Activated CD4-positive, alpha-beta memory T cell treated with anti-CD3 and anti-CD28 coated beads for 36 hours (primary cell): ENCODE data around the gene CNR2. TPM values are rescaled to one million over a fixed set of nuclear protein-coding genes. Genes with fewer than 3 reads are reported as not detected.

Source experiments
- CTCF ChIA-PET: fragments of 350-600 bp; sonication (Branson Sonifier 250); formaldehyde crosslinking; loops from one replicate; lab custom pipeline; 2021; ENCODE audit warnings: antibody characterized with exemption, inconsistent platforms; lab: Charles Lee
- POLR2A ChIA-PET: fragments of 350-600 bp; sonication (Branson Sonifier 250); formaldehyde crosslinking; loops from one replicate; lab custom pipeline; 2021; ENCODE audit warnings: antibody characterized with exemption; lab: Charles Lee
- DNase-seq: peaks from one replicate; pipeline ENCODE4 v3.0.0-alpha.2; 2020
- H3K27ac Mint-ChIP-seq: one replicate; pipeline ENCODE4 v1.8.0; 2021; ENCODE audit warnings: mixed read lengths
- H3K27me3 Mint-ChIP-seq: one replicate; pipeline ENCODE4 v1.8.0; 2021; ENCODE audit warnings: mixed read lengths
- H3K36me3 Mint-ChIP-seq: one replicate; pipeline ENCODE4 v1.8.0; 2021; ENCODE audit warnings: mixed read lengths
- H3K4me1 Mint-ChIP-seq: one replicate; pipeline ENCODE4 v1.8.0; 2021; ENCODE audit warnings: low read depth, mixed read lengths
- H3K4me3 Mint-ChIP-seq: one replicate; pipeline ENCODE4 v1.8.0; 2021; ENCODE audit warnings: mild to moderate bottlenecking, mixed read lengths
- H3K9me3 Mint-ChIP-seq: one replicate; pipeline ENCODE4 v1.8.0; 2021; ENCODE audit warnings: mixed read lengths
- intact Hi-C: fragments of 100-400 bp; cut with micrococcal nuclease; formaldehyde crosslinking; loops from one replicate; pipeline ENCODE4 v1.15.1; 2023
- microRNA-seq: library from miRNA; unstranded; fragments of <30 nt; microRNA quantifications from one replicate; pipeline ENCODE4 v1.2.0, GENCODE V29; 2022; ENCODE audit warnings: borderline number of aligned reads, borderline microRNAs expressed, borderline replicate concordance
- total RNA-seq, 2 experiments: library from RNA; stranded (reverse); gene quantifications; one replicate each; pipeline ENCODE4 v1.2.3, GENCODE V29; 2021

CNR2 gene
- total RNA-seq, 2 experiments from 2014 or later = not detected

DNA sequence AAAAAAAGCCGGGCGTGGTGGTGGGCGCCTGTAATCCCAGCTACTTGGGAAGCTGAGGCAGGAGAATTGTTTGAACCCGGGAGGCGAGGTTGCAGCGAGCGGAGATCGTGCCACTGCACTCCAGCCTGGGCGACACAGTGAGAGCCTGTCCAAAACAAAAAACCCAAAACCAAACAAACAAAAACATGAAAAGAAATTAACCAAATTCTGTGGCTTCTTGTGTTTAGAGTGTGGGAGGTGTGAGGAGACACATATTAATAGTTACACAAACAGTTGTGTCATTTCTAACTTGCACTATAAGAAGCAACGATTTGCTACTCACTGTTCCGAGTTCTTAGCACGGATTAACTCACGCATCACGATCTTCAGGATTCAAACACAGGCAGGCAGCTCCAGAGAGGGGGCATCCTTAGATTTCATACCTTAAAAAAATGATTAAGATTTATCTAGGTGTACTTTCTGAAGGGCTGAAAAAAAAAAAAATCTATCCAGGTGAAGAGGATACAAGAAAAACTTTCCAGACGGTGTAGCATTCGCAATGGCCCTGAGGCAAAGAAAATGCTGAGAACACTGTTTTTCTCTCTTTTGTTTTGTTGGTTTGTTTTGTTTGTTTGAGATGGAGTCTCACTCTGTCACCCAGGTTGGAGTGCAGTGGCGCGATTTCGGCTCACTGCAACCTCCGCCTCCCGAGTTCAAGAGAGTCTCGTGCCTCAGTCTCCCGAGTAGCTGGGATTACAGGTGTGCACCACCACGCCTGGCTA is 87.2 kb downstream of the CNR2 start:
- Mint-ChIP-seq H3K4me1 (peaks cover 17% of the 10 kb centered on the region), H3K9me3 (no peaks in the 10 kb centered on the region), H3K27ac (peak overlapping the region; percentile 95), H3K4me3 (peak overlapping the region; percentile 97), H3K36me3 (peaks cover 3% of the 10 kb centered on the region), H3K27me3 (no peaks in the 10 kb centered on the region)
- POLR2A ChIA-PET = interaction anchor here (0.6 to 2.6 kb wide), 9 partner anchors 10 to 198 kb away, joined by 3 to 14 read pairs (median 4); partner anchors contain the start of gene GALE
- no peak for DNase-seq
- intact Hi-C loops = loop anchor here (1.0 to 5.0 kb wide), 3 partner anchors 12 to 131 kb away; partner anchors contain the start of genes FUCA1 and PNRC2
- CTCF ChIA-PET = interaction anchor here (0.6 to 8.0 kb wide), 7 partner anchors 15 to 73 kb away, joined by 3 to 84 read pairs (median 4); no protein-coding TSS in a partner anchor

DNA sequence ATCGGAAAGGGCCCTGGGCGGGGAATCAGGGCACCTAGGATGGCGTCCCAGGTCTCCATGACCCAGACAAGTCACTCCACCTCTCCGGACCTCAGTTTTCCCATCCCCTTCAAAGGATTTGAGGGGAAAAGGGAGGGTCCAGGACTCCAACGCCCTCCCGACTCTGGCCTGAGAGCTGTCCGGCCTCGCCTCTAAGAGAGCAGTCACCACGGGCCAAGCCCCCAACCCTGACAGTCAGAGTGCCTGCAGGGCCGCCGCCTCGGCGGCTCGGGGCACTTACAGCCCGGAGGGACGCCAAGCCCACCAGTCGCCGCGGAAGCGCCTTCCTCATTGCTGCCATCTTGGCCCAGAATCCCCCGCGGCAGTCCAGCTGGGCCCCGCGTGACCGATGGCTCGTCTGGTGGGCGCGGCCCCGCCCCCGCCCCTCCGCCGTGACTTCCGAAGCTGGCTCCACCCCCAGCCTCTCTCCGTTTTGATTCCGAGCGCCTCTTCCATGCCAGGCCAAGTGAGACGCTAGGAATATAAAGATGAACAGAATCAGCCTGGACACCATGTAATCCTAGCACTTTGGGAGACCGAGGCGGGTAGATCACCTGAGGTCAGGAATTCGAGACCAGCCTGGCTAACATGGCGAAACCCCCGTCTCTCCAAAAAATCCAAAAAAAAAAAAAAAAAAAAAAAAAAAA is 87.9 kb downstream of the CNR2 start, which contains the start of gene HMGCL:
HMGCL (minus strand) TSS at position 354 of the 686 bp plus-strand sequence; CDS start at position 340, 14 bp downstream.
- H3K4me3 Mint-ChIP-seq = peak within 1 kb of the TSS; percentile 97
- DNase-seq = peak; percentile 94
- H3K36me3 Mint-ChIP-seq = peaks cover 3% of the 10 kb centered on the region
- CTCF ChIA-PET = interaction anchor here (0.6 to 8.0 kb wide), 7 partner anchors 15 to 74 kb away, joined by 3 to 84 read pairs (median 3); no protein-coding TSS in a partner anchor
- POLR2A ChIA-PET = interaction anchor here (0.6 to 2.6 kb wide), 8 partner anchors 11 to 197 kb away, joined by 3 to 14 read pairs (median 4); partner anchors contain the start of gene GALE
- H3K4me1 Mint-ChIP-seq = peaks cover 17% of the 10 kb centered on the region
- no peaks in the 10 kb centered on the region for H3K9me3 Mint-ChIP-seq
- H3K27ac Mint-ChIP-seq = peak within 1 kb of the TSS; percentile 95
- H3K27me3 Mint-ChIP-seq = no peaks in the 10 kb centered on the region
- intact Hi-C loops = loop anchor here (1.0 to 5.0 kb wide), 3 partner anchors 13 to 132 kb away; partner anchors contain the start of genes FUCA1 and PNRC2

GRCh38 chr1:23824711-23825075 is 88.5 kb downstream of the CNR2 start:
- H3K9me3 Mint-ChIP-seq = no peaks in the 10 kb centered on the region
- ChIA-PET CTCF (interaction anchor here (0.6 to 8.0 kb wide), 4 partner anchors 14 to 34 kb away, joined by 3 to 84 read pairs (median 4); no protein-coding TSS in a partner anchor), POLR2A (interaction anchor here (1.0 to 2.6 kb wide), 4 partner anchors 14 to 139 kb away, joined by 3 to 14 read pairs (median 4); partner anchors contain the start of gene GALE)
- H3K27ac Mint-ChIP-seq = peak overlapping the region; percentile 95
- intact Hi-C loops = loop anchor here (1.0 to 5.0 kb wide), 3 partner anchors 14 to 133 kb away; partner anchors contain the start of genes FUCA1 and PNRC2
- H3K27me3 Mint-ChIP-seq = no peaks in the 10 kb centered on the region
- DNase-seq = no peak
- peak overlapping the region; percentile 97 for H3K4me3 Mint-ChIP-seq
- H3K36me3 Mint-ChIP-seq = peaks cover 3% of the 10 kb centered on the region
- H3K4me1 Mint-ChIP-seq = peaks cover 17% of the 10 kb centered on the region

- H3K36me3 Mint-ChIP-seq = peaks cover 3% of the 10 kb centered on the region
- no peaks in the 10 kb centered on the region for H3K9me3 Mint-ChIP-seq
- POLR2A ChIA-PET = interaction anchor here (1.0 to 2.6 kb wide), 2 partner anchors 22 to 140 kb away, joined by 3 to 14 read pairs; partner anchors contain the start of gene GALE
- intact Hi-C loops = no loop called here
- CTCF ChIA-PET = interaction anchor here (1.1 to 8.0 kb wide), 3 partner anchors 13 to 20 kb away, joined by 3 to 84 read pairs (median 4); no protein-coding TSS in a partner anchor
- peak overlapping the region; percentile 32 for H3K4me3 Mint-ChIP-seq
- H3K27ac Mint-ChIP-seq = no peak overlapping the region
- H3K4me1 Mint-ChIP-seq = peaks cover 17% of the 10 kb centered on the region
- no peak for DNase-seq
- no peaks in the 10 kb centered on the region for H3K27me3 Mint-ChIP-seq
Observed at GRCh38 chr1:23823767-23824166, 89.4 kb downstream of the CNR2 start.

Small RNA genes within 50 kb of the gene (microRNA-seq; reads per million reads assigned to microRNA genes)
- not detected for gene MIR378F

Other genes starting within 250 kb of the CNR2 start
- gene RPL11, start 221.6 kb downstream of the CNR2 start, total RNA-seq = 1,000 to 10,000 TPM; 1,338 to 1,385 TPM
- gene ELOA, start 169.9 kb downstream of the CNR2 start, total RNA-seq = 10 to 100 TPM; 28.1 to 30.4 TPM
- gene PITHD1, start 134.9 kb downstream of the CNR2 start, total RNA-seq = 10 to 100 TPM; 67.2 to 69.0 TPM
- gene LYPLA2, start 122.2 kb downstream of the CNR2 start, total RNA-seq = 10 to 100 TPM; 70.5 to 71.1 TPM
- 10 to 100 TPM; 49.4 to 54.9 TPM for gene GALE, start 112.6 kb downstream of the CNR2 start, total RNA-seq
- 10 to 100 TPM; 34.2 to 35.3 TPM for gene HMGCL, start 87.9 kb downstream of the CNR2 start, total RNA-seq
- 1 to 10 TPM; 5.3 to 5.4 TPM for gene FUCA1, start 45.1 kb downstream of the CNR2 start, total RNA-seq
- 100 to 1,000 TPM; 116 to 120 TPM for gene PNRC2, start 46.5 kb upstream of the CNR2 start, total RNA-seq
- 100 to 1,000 TPM; 175 to 184 TPM for gene SRSF10, start 67.0 kb upstream of the CNR2 start, total RNA-seq
- not detected for gene MYOM3, start 198.8 kb upstream of the CNR2 start, total RNA-seq
- not detected for gene IL22RA1, start 229.8 kb upstream of the CNR2 start, total RNA-seq